ENCODE results near the gene SOD1. TPM values are rescaled to one million over a fixed set of nuclear protein-coding genes. Genes with fewer than 3 reads are reported as not detected.

SOD1 gene
- total and polyA plus RNA-seq, 2 donors (not counting 3 experiments of a cell fraction or from before 2014, with no cell fraction given): 198 to 268 TPM

DNA sequence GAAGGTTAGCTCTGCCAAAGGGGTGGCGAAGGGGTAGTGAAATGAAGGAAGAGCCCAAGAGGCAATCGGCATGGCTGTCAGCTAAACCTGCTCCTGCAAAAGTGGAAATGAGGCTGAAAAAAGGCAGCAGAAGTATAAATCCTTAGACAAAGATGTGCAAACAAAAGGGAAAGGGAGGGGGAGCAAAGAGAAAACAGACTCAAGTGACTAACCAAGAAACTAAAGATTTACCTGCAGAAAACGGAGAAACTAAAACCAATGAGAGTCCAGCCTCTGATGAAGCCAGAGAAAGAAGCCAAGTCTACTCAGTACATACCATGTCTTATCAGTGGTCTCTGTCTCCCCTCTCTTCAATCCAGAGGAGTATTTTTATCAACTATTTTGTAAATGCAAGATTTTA is 47.1 kb downstream of the SOD1 start:
- TF ChIP-seq POLR2A (IDR thresholded peaks at IDR 0.05; ENCODE audit: low read depth, low read length) (no peak), POLR2AphosphoS5 (IDR thresholded peaks at IDR 0.05; ENCODE audit: insufficient read depth, low read depth, low read length) (no peak), GATA2 (IDR thresholded peaks at IDR 0.05; ENCODE audit: insufficient read depth, insufficient read length, low read depth, low read length) (no peak), FOS (IDR thresholded peaks at IDR 0.05; ENCODE audit: borderline replicate concordance, insufficient read depth, low read length) (no peak), EZH2 (IDR thresholded peaks at IDR 0.05; ENCODE audit: borderline replicate concordance, low read depth, low read length, severe bottlenecking) (no peak), JUN (IDR thresholded peaks at IDR 0.05; ENCODE audit: borderline replicate concordance, insufficient read depth, insufficient read length, low read depth) (no peak), MYC (IDR thresholded peaks at IDR 0.05; ENCODE audit: low read depth, low read length) (no peak)
- TF ChIP-seq, protein P1, sequence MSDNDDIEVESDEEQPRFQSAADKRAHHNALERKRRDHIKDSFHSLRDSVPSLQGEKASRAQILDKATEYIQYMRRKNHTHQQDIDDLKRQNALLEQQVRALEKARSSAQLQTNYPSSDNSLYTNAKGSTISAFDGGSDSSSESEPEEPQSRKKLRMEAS (IDR thresholded peaks at IDR 0.05; ENCODE audit: insufficient read depth, insufficient read length): no peak
- TF ChIP-seq, protein P2, sequence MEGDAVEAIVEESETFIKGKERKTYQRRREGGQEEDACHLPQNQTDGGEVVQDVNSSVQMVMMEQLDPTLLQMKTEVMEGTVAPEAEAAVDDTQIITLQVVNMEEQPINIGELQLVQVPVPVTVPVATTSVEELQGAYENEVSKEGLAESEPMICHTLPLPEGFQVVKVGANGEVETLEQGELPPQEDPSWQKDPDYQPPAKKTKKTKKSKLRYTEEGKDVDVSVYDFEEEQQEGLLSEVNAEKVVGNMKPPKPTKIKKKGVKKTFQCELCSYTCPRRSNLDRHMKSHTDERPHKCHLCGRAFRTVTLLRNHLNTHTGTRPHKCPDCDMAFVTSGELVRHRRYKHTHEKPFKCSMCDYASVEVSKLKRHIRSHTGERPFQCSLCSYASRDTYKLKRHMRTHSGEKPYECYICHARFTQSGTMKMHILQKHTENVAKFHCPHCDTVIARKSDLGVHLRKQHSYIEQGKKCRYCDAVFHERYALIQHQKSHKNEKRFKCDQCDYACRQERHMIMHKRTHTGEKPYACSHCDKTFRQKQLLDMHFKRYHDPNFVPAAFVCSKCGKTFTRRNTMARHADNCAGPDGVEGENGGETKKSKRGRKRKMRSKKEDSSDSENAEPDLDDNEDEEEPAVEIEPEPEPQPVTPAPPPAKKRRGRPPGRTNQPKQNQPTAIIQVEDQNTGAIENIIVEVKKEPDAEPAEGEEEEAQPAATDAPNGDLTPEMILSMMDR (IDR thresholded peaks at IDR 0.05; ENCODE audit: extremely low read depth in 1 of 2, insufficient read depth in 1 of 2, low read depth in 1 of 2, low read length in 2 of 2): no peak
- peaks cover 83% of the 10 kb centered on the region for H3K79me2 ChIP-seq (ENCODE audit: control insufficient read depth, insufficient read depth, low read length)
- peaks cover 3% of the 10 kb centered on the region for H4K20me1 ChIP-seq (replicated peaks; ENCODE audit: control insufficient read depth, extremely low read depth, insufficient read depth, low read length)
- H3K27ac ChIP-seq (ENCODE audit: insufficient read depth, low read depth, low read length): no peak overlapping the region
- BruUV-seq (replicated peaks): no TSS peak
- H3K4me1 ChIP-seq (ENCODE audit: control insufficient read depth, extremely low read depth, insufficient read depth, low read length): peaks cover 4% of the 10 kb centered on the region
- no peaks in the 10 kb centered on the region for H3K9me1 ChIP-seq (replicated peaks; ENCODE audit: control insufficient read depth, extremely low read depth, insufficient read depth, low read length)
- ChIA-PET POLR2A (no interaction called here), CTCF (interaction anchor here (1.3 kb wide), 1 partner anchor 80 kb away, joined by 3 read pairs; no protein-coding TSS in a partner anchor)
- FAIRE-seq: no peak
- no peaks in the 10 kb centered on the region for H3K9me3 ChIP-seq (replicated peaks; ENCODE audit: control insufficient read depth, insufficient read depth, low read length)
- no peak overlapping the region for H3K9ac ChIP-seq (replicated peaks; ENCODE audit: extremely low read depth, insufficient read depth, low read length)
- DNase-seq (ENCODE audit: low read depth, low spot score): no peak
- H3K4me2 ChIP-seq (ENCODE audit: insufficient read depth, low read length): no peak overlapping the region
- dilution Hi-C loops (cut with MboI; ENCODE audit: extremely low pct_ligation_motif_present, low sequenced_read_pairs) (no loop called here), intact Hi-C loops (cut with micrococcal nuclease) (no loop called here)
- no peaks in the 10 kb centered on the region for H3K27me3 ChIP-seq (ENCODE audit: control insufficient read depth in 2 of 2, insufficient read depth in 2 of 2, low read length in 2 of 2)
- peaks cover 0 to 2% of the 10 kb centered on the region in 2 experiments for H3K36me3 ChIP-seq (ENCODE audit: control insufficient read depth in 2 of 2, extremely low read depth in 1 of 2, insufficient read depth in 2 of 2, low read length in 2 of 2)
- H3K4me3 ChIP-seq (replicated peaks in 1 of 3; ENCODE audit: insufficient read depth in 1 of 3, low read depth in 1 of 3, low read length in 3 of 3): no peak overlapping the region
- H2AFZ ChIP-seq (ENCODE audit: low read depth, low read length): no peak overlapping the region

All from endothelial cell of umbilical vein (primary cell).